Measurements from ENCODE around the gene SCN9A. TPM values are rescaled to one million over a fixed set of nuclear protein-coding genes. Genes with fewer than 3 reads are reported as not detected.

The SCN9A gene
- total RNA-seq, 1 experiment from 2014 or later: 3.4 TPM

- H3K9me3 ChIP-seq (ENCODE audit: insufficient read depth, low read depth): no peaks in the 10 kb centered on the region
- no peak for TF ChIP-seq CTCF (conservative IDR thresholded peaks at IDR 0.05)
- TF ChIP-seq EZH2 (IDR thresholded peaks at IDR 0.05; ENCODE audit: low read depth): no peak
- no peaks in the 10 kb centered on the region for H4K20me1 ChIP-seq (ENCODE audit: insufficient read depth)
- no peak overlapping the region for H3K4me2 ChIP-seq
- no peaks in the 10 kb centered on the region for H3K4me1 ChIP-seq (replicated peaks; ENCODE audit: insufficient read depth)
- H3K4me3 ChIP-seq: no peak overlapping the region
- H3K27ac ChIP-seq: no peak overlapping the region
- no peaks in the 10 kb centered on the region for H3K27me3 ChIP-seq (ENCODE audit: insufficient read depth, low read depth)
- no peaks in the 10 kb centered on the region for H3K79me2 ChIP-seq (ENCODE audit: low read depth)
- no peak for DNase-seq
- H2AFZ ChIP-seq: no peak overlapping the region
- POLR2A ChIA-PET (ENCODE audit: unreplicated experiment): no interaction called here
- no peaks in the 10 kb centered on the region for H3K36me3 ChIP-seq (ENCODE audit: low read depth)
- intact Hi-C loops (cut with micrococcal nuclease; ENCODE audit: unreplicated experiment): no loop called here
- no peaks in the 10 kb centered on the region for H3K9me2 ChIP-seq (ENCODE audit: insufficient read depth)
- no TSS peak for BruUV-seq (replicated peaks)
- no peaks in the 10 kb centered on the region for H3F3A ChIP-seq (ENCODE audit: insufficient read depth, low read depth)
- CTCF ChIA-PET: no interaction called here
These were observed 30.6 kb upstream of the SCN9A start for GRCh38 chr2:166406374-166406773.

GRCh38 chr2:166405569-166405926, 29.8 kb upstream of the SCN9A start:
- CTCF ChIA-PET: no interaction called here
- H3K27ac ChIP-seq: no peak overlapping the region

DNA sequence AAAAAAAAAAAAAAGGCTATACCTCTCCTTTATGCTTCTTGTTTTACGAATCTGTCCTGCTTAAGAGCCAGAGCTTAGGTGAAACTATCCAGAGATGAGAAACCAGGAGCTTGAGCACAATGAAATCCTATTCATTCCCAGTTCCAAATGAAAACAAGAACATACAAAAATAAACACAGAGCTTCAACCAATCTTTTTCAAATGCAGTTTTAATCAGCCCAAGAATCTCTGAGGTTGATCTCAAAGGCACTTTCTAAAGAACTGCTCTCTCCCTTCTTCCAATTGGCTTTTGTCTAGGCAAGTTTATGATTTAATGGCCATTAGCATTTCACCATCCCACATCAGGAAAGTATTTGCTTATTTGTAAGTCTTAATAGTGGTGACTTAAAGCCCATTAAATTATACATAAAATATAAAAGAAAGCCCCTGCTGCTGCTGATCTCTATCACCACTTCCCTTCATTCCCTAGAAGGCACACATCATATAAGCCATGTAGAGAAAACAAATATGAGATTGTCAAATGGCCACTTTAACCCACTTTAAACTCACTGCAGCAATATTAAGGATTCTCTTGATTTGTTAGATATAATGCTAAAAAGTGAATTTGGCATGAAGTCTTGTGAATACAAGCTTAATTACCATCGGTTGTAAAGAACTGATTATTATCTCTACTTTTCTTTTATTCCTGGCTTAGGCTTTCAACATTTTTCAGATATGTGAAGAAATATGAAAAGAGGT, 29.3 kb upstream of the SCN9A start:
- no peaks in the 10 kb centered on the region for H4K20me1 ChIP-seq (ENCODE audit: insufficient read depth)
- no peak overlapping the region for H3K27ac ChIP-seq
- no peaks in the 10 kb centered on the region for H3F3A ChIP-seq (ENCODE audit: insufficient read depth, low read depth)
- no peaks in the 10 kb centered on the region for H3K27me3 ChIP-seq (ENCODE audit: insufficient read depth, low read depth)
- no peaks in the 10 kb centered on the region for H3K4me1 ChIP-seq (replicated peaks; ENCODE audit: insufficient read depth)
- ChIA-PET CTCF (no interaction called here), POLR2A (ENCODE audit: unreplicated experiment) (no interaction called here)
- H3K9me2 ChIP-seq (ENCODE audit: insufficient read depth): no peaks in the 10 kb centered on the region
- no peak overlapping the region for H3K4me2 ChIP-seq
- H3K79me2 ChIP-seq (ENCODE audit: low read depth): no peaks in the 10 kb centered on the region
- H2AFZ ChIP-seq: no peak overlapping the region
- H3K4me3 ChIP-seq: no peak overlapping the region
- H3K36me3 ChIP-seq (ENCODE audit: low read depth): no peaks in the 10 kb centered on the region
- TF ChIP-seq CTCF (conservative IDR thresholded peaks at IDR 0.05) (no peak), EZH2 (IDR thresholded peaks at IDR 0.05; ENCODE audit: low read depth) (no peak)
- BruUV-seq (replicated peaks): no TSS peak
- H3K9me3 ChIP-seq (ENCODE audit: insufficient read depth, low read depth): no peaks in the 10 kb centered on the region
- intact Hi-C loops (cut with micrococcal nuclease; ENCODE audit: unreplicated experiment): no loop called here
- DNase-seq: no peak

More at GRCh38 chr2:166405569-166405926, 29.8 kb upstream of the SCN9A start:
- no peak for DNase-seq
- no peaks in the 10 kb centered on the region for H3K27me3 ChIP-seq (ENCODE audit: insufficient read depth, low read depth)
- intact Hi-C loops (cut with micrococcal nuclease; ENCODE audit: unreplicated experiment): no loop called here
- H3K9me3 ChIP-seq (ENCODE audit: insufficient read depth, low read depth): no peaks in the 10 kb centered on the region
- H3K79me2 ChIP-seq (ENCODE audit: low read depth): no peaks in the 10 kb centered on the region
- no peaks in the 10 kb centered on the region for H3K4me1 ChIP-seq (replicated peaks; ENCODE audit: insufficient read depth)
- POLR2A ChIA-PET (ENCODE audit: unreplicated experiment): no interaction called here
- no peak overlapping the region for H2AFZ ChIP-seq
- no TSS peak for BruUV-seq (replicated peaks)
- no peak for TF ChIP-seq EZH2 (IDR thresholded peaks at IDR 0.05; ENCODE audit: low read depth)
- TF ChIP-seq CTCF (conservative IDR thresholded peaks at IDR 0.05): no peak
- H3F3A ChIP-seq (ENCODE audit: insufficient read depth, low read depth): no peaks in the 10 kb centered on the region
- H4K20me1 ChIP-seq (ENCODE audit: insufficient read depth): no peaks in the 10 kb centered on the region
- H3K36me3 ChIP-seq (ENCODE audit: low read depth): no peaks in the 10 kb centered on the region
- no peak overlapping the region for H3K4me3 ChIP-seq
- H3K9me2 ChIP-seq (ENCODE audit: insufficient read depth): no peaks in the 10 kb centered on the region
- no peak overlapping the region for H3K4me2 ChIP-seq

All from PC-9 (cell line).